UCSD-AML1 (cell line): ENCODE results near the gene GMDS.

Experiments used
- DNase-seq: peaks from one replicate; lab custom pipeline; 2025; ENCODE audit not compliant: unreplicated experiment; lab: John Stamatoyannopoulos, UW

GMDS gene

DNA sequence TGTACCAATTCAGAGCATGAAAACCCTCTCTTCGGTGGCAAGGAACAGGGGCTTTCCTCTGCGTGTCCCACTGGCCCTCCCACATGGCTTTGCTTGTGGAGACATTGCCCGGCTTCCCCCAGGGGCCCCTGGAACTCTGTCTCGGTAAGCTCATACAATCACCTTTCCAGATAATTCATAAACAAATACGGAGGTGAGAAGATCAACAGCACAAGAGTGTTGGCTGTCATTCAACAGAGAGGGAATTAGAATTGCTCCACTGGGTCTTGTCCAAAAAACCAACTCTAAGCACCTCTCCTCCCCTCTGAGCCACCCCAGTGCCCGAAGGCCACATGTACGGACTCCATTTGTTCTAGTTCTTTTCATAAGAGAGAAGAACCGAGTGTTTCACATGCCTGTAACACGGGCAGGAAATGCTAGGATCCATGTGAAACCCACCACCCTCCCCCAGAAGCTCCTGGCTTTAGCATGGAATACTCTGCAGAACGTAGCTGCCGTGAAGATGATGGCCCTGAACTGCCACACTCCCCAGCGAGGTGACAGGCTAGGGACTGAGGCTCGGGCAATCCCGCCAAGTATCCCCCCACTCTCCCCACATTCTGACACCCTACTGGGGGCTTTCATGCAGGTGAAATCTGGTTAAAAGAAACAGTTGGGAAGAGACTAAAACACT, 660.3 kb downstream of the GMDS start:
- no peak for DNase-seq

DNA sequence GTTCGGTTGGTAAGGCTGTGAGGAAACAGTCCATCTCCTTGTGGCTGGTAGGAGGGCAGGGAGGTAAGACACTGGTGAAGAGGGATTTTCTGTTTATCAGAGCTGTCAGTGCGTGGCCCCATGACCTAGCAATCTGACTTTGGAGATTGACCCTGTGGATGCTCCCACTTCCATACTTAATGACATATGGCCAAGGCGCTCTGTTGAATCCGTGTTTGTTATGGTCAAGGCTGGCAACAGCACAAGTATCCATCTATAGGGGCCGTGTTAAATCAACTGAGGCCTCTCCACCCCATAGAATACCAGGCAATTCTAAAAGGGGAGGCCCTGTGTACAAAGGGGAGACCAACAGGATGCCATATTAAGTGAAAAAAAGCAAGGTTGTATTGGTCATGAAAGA, 661.3 kb downstream of the GMDS start:
- DNase-seq: no peak

DNA sequence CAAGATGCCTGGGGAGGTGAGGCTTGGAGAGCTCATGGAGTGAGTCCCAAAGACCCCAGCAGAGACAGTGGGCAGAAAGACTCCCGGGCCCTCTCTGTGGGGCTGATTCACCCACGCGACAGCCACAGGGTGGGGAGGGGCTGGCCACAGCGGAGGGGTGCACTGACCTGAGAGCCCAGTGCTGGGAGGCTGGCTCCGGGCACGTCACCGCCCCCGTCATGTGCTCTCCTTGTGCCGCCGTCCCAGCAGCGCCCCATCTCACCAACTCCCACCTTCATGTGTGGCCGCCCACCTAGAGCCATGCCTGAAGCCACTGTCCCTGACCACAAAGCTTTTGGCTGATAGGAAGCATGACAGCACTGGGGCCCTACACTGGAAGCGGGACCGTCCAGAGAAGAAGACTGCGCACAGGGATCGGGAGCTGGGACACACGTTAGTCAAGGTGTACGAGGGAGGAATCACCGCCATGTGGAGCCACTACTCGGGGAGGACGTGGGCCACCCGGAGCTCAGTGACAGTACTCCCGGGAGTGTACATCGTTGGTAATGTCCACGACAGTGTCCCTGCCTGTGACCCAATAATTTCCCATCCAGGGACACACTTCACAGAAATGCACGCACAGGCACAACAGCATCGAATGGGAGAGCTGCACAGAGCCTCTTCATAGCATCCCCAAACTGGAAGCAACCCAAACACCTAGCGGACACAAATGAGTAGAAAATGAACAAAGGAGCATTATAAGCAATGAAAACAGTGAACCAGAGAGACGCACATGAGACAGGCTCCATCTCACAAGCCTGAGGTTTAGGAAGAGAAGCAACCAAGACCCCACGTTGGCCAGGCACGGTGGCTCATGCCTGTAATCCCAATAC, 664.0 kb downstream of the GMDS start:
- no peak for DNase-seq

DNA sequence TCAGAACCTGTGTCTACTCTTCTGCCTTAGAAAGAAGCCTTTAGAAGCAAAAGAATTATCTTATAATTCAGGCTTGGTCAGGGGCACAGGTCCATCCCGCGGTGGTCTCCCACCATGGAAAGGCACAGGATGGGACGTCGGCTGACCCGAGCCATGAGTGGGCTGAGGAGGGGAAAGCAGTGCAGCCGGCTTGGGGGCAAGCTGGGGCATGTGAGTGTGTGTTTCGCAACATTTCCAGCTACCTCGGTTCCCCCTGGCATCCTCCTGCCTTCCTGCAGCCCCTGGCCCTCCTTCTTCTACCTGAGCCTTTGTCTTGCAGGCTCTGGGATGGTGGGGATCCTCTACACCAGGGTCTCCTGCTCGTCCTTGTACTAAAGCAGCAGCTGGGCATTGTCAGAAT, 664.8 kb downstream of the GMDS start:
- DNase-seq: no peak

GRCh38 chr6:1580109-1580508, 665.3 kb downstream of the GMDS start:
- no peak for DNase-seq

- DNase-seq: no peak
Observed at GRCh38 chr6:1579096-1579495, 666.3 kb downstream of the GMDS start.

DNA sequence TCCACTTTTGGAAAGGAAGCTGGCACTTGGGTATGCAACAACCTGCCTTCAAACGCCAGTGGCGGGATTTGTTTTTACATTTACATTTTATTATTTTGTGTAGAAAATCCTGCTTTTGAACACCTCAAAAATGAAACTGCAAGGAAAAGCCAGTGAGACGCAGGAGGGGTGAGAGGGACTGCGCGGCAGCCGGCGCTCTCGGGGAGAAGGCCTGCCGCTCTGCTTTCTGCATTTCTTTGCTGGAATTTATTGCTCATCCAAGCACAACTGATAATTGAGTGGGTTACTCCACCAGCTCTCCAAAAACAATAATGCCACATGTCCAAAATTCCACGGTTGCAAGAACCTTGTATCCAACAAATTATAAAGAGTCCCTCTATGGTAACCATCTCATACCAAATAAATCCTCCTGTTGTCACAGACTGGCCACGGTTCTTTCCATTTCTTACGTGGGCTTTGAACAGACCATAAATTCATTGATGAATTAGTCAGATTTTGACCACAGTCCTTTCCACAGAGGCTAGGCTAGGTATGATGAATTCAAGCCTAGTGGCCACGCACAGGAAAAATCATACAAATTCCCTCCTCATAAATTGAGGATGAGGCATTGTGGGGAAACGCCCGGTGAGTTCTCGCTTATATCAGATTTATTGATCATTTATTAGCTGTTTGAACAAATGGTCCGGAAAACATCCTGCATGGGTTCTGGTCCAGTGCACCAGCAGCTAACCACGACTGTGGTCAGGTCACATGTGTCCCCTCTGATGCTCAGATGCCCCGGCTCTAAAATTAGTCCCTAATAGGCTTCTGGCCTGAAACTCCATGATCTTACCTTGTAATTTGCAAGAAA, 667.3 kb downstream of the GMDS start:
- DNase-seq: no peak

DNA sequence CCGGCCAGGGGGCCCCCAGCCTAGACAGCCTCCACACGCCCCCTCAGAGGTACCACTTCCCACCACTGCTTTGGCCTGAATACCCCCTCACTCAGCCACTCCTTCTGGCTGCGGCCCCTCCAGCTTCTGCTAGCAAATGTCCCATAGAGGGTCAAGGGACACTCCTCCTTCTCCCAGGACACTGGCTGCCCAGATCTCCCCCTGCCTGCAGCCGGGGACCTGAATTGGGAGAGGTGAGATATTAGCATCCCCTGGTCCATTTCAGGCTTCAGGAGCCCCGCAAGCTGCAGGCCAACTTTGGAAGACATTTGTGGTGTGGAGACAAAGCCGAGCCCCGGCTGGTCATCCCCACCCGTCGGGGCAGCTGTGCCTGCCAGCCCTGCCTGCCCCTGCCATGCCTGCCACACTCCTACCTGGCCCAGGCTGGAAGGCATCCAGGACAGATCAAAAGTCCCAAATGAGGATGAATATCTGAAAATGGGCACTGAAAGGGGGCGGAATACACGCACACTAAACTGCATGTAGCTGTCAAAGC, 668.2 kb downstream of the GMDS start:
- no peak for DNase-seq

- no peak for DNase-seq
Observed at GRCh38 chr6:1576711-1577110, 668.7 kb downstream of the GMDS start.

- DNase-seq: no peak
Observed at GRCh38 chr6:1576166-1576565, 669.2 kb downstream of the GMDS start.

DNA sequence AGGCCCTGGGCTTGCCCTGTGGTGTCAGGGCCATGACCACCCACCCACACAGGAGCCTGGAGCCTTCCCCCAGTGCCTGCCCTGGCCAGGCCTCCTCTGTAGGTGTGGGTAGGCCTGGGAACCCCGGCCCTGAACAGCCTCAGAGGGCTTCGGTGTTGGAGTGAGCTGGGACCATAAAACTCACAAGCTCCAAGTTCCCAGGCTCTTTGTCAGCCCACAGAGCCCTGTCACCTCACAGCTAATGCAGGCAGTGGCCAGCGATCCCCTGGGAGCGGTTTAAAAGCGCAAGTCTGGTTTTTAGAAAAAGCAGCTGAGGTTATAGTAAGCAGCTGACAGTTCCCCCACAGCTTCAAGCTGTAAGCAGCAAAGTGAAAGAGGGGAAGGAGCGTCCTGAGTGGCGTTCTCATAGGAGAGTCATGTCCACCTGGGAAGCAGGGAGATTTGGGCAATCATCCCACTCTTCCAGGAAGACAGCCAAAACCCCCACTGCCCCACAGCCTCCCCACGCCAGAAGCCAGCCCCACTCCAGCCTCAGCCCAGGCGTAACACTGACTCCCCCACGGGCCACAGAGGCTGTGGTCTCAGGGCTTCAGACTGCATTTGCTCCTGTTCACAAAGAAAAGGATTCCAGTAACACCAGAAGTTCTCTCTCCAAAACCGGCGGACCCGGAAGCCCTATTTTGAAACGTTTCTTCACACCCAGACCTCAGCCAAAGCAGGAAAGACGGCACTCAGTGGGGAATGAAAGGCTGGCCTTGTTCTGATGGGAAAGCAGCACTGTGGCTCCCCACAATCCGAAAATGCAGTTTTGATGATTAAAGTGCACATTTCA, 670.0 kb downstream of the GMDS start:
- DNase-seq: no peak

DNA sequence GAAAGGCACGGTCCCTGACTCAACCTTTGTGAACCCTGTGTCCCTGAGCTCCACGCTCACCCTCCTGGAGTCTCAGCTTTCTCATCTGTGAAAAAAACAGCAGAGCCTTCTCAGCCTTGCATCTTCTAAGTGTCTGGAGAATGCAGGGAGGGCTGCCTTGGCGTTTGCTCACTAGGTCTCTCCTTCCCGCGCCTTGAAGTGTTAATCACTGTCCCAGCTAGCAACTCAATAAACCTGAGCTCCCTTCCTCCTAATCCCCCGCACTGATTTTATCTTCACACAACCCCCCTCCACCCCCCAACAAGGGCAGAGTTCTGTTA, 670.6 kb downstream of the GMDS start:
- no peak for DNase-seq

DNA sequence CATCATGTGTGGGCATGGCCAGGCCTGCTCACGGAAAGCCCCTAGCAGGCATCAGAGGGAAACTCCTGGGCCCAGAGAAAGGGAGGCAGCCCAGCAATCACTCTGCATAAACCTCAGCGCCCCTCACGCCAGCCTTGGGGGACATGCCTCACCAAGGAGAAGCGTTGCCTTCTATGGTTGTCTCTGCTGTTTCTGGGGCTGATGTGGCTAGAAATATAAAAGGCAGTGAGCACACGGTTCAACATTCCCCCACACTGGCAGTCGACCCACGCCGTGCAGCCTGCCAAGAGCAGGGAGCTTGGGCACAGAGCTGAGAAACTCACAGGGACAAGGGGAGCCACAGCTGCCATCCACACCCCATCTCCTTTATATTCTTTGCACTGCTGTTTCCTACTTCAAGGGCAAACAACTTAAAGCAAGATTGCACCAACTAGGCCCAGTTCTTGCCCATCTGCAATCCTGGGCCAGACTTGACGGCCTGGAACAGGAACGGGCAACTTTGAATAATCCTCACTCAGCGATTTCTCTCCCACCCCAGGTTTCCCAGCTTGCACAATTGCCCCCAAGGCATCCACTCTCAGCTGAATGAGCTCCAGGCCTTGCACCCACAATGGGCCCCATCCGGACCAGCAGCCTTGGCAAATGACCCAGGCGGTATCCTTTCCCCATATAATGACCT, 671.2 kb downstream of the GMDS start:
- DNase-seq: no peak
